HL-60 (cell line): Measurements from ENCODE around the gene NTN1.

Source experiments
- DNase-seq, 2 experiments: peaks; one replicate each; pipeline ENCODE4 v3.0.0-alpha.2; 2010 to 2020; ENCODE audit warnings: low read depth in 1 of 2, low spot score in 1 of 2
- H3K27ac ChIP-seq: fragments of 250-450 bp; sonication (Bioruptor Pico); replicated peaks from 2 replicates; pipeline ENCODE4 v1.5.1; 2020; ENCODE audit warnings: mild to moderate bottlenecking, moderate library complexity
- H3K27me3 ChIP-seq: fragments of 250-450 bp; sonication (Bioruptor Pico); 2 replicates; pipeline ENCODE4 v1.5.1; 2021; ENCODE audit warnings: mild to moderate bottlenecking, moderate library complexity; ENCODE audit not compliant: insufficient read depth, poor library complexity, severe bottlenecking
- H3K4me3 ChIP-seq: replicated peaks from 2 replicates; pipeline ENCODE4 v1.5.1; 2011; ENCODE audit warnings: mild to moderate bottlenecking, control low read depth, low read length; ENCODE audit not compliant: insufficient read depth
- GABPA ChIP-seq: IDR thresholded peaks from 2 replicates; pipeline ENCODE4 v1.6.1; 2012; ENCODE audit warnings: low read depth
- POLR2AphosphoS5 ChIP-seq: IDR thresholded peaks from 2 replicates; pipeline ENCODE4 v1.6.1; 2012; ENCODE audit warnings: low read depth
- REST ChIP-seq: IDR thresholded peaks from 2 replicates; pipeline ENCODE4 v1.6.1; 2012; ENCODE audit warnings: low read depth; ENCODE audit not compliant: insufficient replicate concordance
- SPI1 ChIP-seq: IDR thresholded peaks from 2 replicates; pipeline ENCODE4 v1.6.1; 2012; ENCODE audit warnings: low read depth, mild to moderate bottlenecking, borderline replicate concordance
- TF ChIP-seq, protein P1 (sequence below): IDR thresholded peaks from one replicate; pipeline ENCODE4 v1.5.1; 2011; ENCODE audit warnings: low read length, control low read depth, inconsistent platforms; ENCODE audit not compliant: insufficient read depth

NTN1 gene

GRCh38 chr17:9131371-9131770, 110.1 kb downstream of the NTN1 start:
- TF ChIP-seq REST: no peak
- TF ChIP-seq, protein P1, sequence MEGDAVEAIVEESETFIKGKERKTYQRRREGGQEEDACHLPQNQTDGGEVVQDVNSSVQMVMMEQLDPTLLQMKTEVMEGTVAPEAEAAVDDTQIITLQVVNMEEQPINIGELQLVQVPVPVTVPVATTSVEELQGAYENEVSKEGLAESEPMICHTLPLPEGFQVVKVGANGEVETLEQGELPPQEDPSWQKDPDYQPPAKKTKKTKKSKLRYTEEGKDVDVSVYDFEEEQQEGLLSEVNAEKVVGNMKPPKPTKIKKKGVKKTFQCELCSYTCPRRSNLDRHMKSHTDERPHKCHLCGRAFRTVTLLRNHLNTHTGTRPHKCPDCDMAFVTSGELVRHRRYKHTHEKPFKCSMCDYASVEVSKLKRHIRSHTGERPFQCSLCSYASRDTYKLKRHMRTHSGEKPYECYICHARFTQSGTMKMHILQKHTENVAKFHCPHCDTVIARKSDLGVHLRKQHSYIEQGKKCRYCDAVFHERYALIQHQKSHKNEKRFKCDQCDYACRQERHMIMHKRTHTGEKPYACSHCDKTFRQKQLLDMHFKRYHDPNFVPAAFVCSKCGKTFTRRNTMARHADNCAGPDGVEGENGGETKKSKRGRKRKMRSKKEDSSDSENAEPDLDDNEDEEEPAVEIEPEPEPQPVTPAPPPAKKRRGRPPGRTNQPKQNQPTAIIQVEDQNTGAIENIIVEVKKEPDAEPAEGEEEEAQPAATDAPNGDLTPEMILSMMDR: no peak
- TF ChIP-seq SPI1: no peak
- TF ChIP-seq POLR2AphosphoS5: no peak
- TF ChIP-seq GABPA: no peak
- Histone ChIP-seq H3K4me3 (no peak overlapping the region), H3K27me3 (no peaks in the 10 kb centered on the region), H3K27ac (no peak overlapping the region)
- DNase-seq: no peak

DNA sequence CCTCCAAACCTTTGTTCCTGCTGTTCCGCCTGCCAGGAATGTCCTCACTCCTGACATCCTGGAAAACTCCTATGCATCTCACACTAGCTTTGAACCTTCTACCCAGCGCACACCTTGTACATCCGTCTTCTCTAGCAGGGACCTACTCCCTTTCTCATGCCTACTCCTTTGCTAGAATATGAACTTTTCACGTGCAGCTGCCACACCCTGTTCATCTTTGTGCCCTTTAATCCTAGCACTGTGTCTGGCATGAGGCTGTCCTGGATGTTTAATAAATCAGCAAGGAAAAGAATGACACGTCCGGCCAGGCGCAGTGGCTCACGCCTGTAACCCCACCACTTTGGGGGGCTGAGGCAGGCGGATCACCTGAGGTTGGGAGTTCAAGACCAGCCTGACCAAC, 111.0 kb downstream of the NTN1 start:
- Histone ChIP-seq H3K27me3 (no peaks in the 10 kb centered on the region), H3K4me3 (no peak overlapping the region), H3K27ac (no peak overlapping the region)
- DNase-seq: no peak
- no peak for TF ChIP-seq REST
- no peak for TF ChIP-seq POLR2AphosphoS5
- TF ChIP-seq, protein P1: no peak
- TF ChIP-seq SPI1: no peak
- TF ChIP-seq GABPA: no peak

GRCh38 chr17:9132944-9133610, 111.8 kb downstream of the NTN1 start:
- no peak overlapping the region for H3K4me3 ChIP-seq
- H3K27me3 ChIP-seq: no peaks in the 10 kb centered on the region
- TF ChIP-seq GABPA (no peak), POLR2AphosphoS5 (no peak), SPI1 (no peak), REST (no peak)
- TF ChIP-seq, protein P1: no peak
- no peak overlapping the region for H3K27ac ChIP-seq
- DNase-seq: no peak
